Uterus (tissue), 2 donors: ENCODE data around the gene PYGO2.
A peak's percentile ranks its signal among the peaks of the same experiment; 100 is the strongest.
"Not testable (repeated sequence)": the region's sequence is repeated elsewhere in the genome, so short reads cannot be mapped to it uniquely, and the experiment has no call there.

Source experiments
- CTCF ChIP-seq, 4 experiments: fragments of 200-600 bp in 2 of 4; fragments of 450-650 bp in 2 of 4; sonication (generic) in 2 of 4; IDR thresholded peaks; one replicate each; pipeline ENCODE4 v1.5.1; 2016 to 2019; ENCODE audit warnings: antibody characterized with exemption in 4 of 4, mild to moderate bottlenecking in 2 of 4, moderate library complexity in 1 of 4
- POLR2A ChIP-seq, 2 donors: fragments of 450-650 bp; IDR thresholded peaks; one replicate each; pipeline ENCODE4 v1.6.1; 2016; ENCODE audit warnings: antibody characterized with exemption in 2 of 2, mild to moderate bottlenecking in 1 of 2, moderate library complexity in 1 of 2

DNA sequence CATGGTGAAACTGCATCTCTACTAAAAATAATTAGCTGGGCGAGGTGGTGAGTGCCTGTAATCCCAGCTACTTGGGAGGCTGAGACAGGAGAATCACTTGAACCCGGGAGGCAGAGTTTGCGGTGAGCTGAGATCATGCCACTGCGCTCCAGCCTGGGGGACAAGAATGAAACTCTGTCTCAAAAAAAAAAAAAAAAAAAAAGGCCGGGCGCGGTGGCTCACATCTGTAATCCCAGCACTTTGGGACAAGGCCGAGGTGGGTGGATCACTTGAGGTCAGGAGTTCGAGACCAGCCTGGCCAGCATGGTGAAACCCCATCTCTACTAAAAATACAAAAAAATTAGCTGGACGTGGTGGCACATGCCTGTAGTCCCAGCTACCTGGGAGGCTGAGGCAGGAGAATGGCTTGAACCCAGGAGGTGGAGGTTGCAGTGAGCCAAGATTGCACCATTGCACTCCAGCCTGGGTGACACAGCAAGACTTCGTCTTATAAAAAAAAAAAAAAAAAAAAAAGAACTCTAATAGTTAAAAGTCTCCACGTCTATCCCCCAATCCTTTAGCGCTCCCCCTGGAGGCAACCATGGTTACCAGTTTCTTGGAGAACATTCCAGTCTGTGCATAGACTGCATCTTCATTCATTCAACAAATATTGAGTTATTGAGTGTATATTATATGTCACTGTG lies 33.9 kb upstream of the PYGO2 start:
- TF ChIP-seq POLR2A (IDR thresholded peaks at IDR 0.05) = not testable (repeated sequence)
- peak; percentile 24 to 43 (median 34) for TF ChIP-seq CTCF (IDR thresholded peaks at IDR 0.05)
